Measurements from ENCODE around the gene FAM13B.
A peak's percentile ranks its signal among the peaks of the same experiment; 100 is the strongest.

The FAM13B gene

DNA sequence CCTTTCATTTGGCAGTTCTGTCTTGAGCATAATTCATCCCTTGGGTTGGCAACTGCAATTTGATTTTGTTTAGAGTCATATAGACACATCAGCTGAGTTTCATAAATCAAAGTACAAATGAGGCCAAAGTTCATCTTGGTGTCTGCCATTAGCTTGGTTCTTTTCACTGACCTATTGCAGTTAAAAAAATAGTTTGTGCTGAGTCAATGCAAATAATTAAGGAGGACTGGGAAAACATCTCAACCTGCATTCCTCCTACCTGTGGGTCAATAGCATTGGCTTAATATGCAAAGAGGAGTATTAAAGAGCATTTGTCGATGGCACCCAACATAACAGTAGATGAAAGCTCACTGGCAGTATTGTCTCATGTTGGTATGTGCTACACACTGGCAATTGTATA is 142.0 kb downstream of the FAM13B start:
- DNase-seq, result no peak

DNA sequence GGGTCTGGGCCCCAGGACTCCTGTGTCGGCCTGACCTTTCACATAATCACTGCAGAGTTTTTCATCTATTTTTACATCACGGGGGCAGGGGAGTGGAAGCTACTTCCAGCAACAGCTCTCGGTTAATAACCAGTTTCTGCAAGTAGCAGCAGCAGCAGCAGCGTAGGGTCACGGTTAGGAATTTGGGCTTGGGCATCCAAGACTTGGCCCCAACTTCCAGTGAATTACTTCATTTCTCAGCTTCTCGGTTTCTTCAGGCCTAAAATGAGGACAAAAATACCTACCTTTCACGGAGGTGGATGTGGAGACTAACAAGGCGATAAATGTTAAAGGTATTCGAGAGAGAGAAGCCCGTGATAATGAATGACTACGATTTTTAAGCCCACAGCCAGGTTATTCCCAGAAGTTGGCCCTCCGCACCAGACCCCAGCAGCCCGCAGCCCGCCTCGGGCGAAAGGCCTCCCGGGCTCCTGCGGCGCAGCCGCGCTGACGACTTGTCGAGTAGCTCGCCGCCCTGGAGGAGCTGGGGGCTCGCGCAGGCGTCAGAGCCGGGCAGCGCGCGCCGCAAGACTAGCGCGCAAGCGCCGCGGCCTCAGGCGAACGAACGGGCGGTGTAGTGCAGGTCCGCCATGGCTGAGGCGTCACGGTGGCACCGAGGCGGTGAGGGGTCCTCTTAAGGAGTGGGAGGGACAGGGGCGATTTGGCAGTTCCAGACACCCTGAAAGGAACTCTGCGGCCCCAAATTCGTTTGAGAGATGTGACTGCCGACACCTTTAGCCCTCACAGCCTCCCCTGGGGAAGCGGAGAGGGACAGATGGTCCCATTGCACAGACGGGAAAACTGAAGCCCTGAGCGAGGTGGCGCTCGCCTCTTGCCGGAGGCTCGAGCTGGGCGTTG is 143.8 kb downstream of the FAM13B start, which contains the start of gene PKD2L2:
Gene PKD2L2 (plus strand): TSS at position 595 of the 897 bp plus-strand sequence. CDS start 35 bp downstream, at position 630.
- DNase-seq, result peak; percentile 88

DNA sequence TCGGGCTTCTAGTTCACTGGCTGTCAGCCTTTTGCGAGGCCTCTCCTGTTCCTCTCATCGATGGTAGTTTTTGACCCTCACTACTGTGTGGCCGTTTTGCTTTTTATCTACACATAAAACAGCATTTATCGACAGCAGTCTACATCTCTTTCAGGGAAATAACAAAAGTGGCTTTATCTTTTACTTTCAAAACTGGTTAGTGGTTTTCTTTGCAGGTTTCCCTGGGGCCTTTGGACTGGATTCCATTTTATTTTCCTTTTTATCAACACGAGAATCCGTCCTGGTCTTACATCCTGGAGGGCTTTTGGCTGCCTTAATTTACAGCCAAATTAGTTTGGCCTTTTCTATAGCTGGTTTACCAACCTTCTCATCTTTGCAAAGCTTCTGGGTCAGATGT is 144.4 kb downstream of the FAM13B start:
- no peak for DNase-seq
